Mucosa of descending colon (tissue), 3 donors: ENCODE results near the gene GSG1L2. TPM values are rescaled to one million over a fixed set of nuclear protein-coding genes. Genes with fewer than 3 reads are reported as not detected.
A peak's percentile ranks its signal among the peaks of the same experiment; 100 is the strongest.

ENCODE experiments used
- ATAC-seq: fragments of 200-7000 bp; cut with Tn5 transposase; one replicate; pipeline ENCODE4 v1.9.1; 2020; ENCODE audit warnings: mild to moderate bottlenecking, moderate library complexity
- DNase-seq, 3 donors: peaks; one replicate each; pipeline ENCODE4 v3.0.0-alpha.2; 2020
- H3K36me3 ChIP-seq: fragments of 200-600 bp; one replicate; pipeline ENCODE4 v1.8.0; 2021; ENCODE audit warnings: low read depth, mild to moderate bottlenecking
- H3K4me1 ChIP-seq: fragments of 200-600 bp; one replicate; pipeline ENCODE4 v1.8.0; 2021; ENCODE audit warnings: low read depth, mild to moderate bottlenecking
- H3K4me3 ChIP-seq: fragments of 200-600 bp; one replicate; pipeline ENCODE4 v1.8.0; 2021; ENCODE audit warnings: mild to moderate bottlenecking
- H3K9me3 ChIP-seq: fragments of 200-600 bp; one replicate; pipeline ENCODE4 v1.8.0; 2021; ENCODE audit warnings: mild to moderate bottlenecking
- CTCF ChIP-seq: fragments of 200-600 bp; IDR thresholded peaks from one replicate; pipeline ENCODE4 v1.8.0; 2022; ENCODE audit warnings: antibody characterized with exemption, mild to moderate bottlenecking
- intact Hi-C, 2 donors: fragments of 100-400 bp; cut with DNase I in 1 of 2; cut with micrococcal nuclease in 1 of 2; formaldehyde crosslinking; loops; one replicate each; pipeline versions ENCODE4 v1.11.0 to v1.11.1; 2022; cut with DNase I, micrococcal nuclease
- total RNA-seq, 3 donors: library from RNA; stranded (reverse); fragmentation: NEBNext Ultra II Directional in 2 of 3; extraction: Animal tissue kit (Norgen Biotek cat#: 25700) in 2 of 3; gene quantifications; one replicate each; pipeline versions ENCODE4 v1.2.1 to v1.2.4, GENCODE V29; 2021 to 2023
- donor health status: DM: no; HTN: no; CAD: no; lungs with moderate emphysema.
- donor health status: DM: no; HTN: no; CAD: no.
- donor health status: DM: no; HTN: yes; CAD: no.

GSG1L2 gene
- total RNA-seq, 3 donors from 2014 or later = not detected

- no peak for TF ChIP-seq CTCF
- H3K36me3 ChIP-seq = no peaks in the 10 kb centered on the region
- ATAC-seq (no peak), DNase-seq (no peak)
- H3K9me3 ChIP-seq = no peaks in the 10 kb centered on the region
- intact Hi-C loops = no loop called here
- no peak overlapping the region for H3K4me3 ChIP-seq
- H3K4me1 ChIP-seq = no peaks in the 10 kb centered on the region
Measured at GRCh38 chr17:9824094-9824493, 2.2 kb upstream of the GSG1L2 start.

GRCh38 chr17:9820448-9820847, 1.4 kb downstream of the GSG1L2 start:
- ATAC-seq = no peak
- no peak for TF ChIP-seq CTCF
- Histone ChIP-seq H3K9me3 (no peaks in the 10 kb centered on the region), H3K4me3 (no peak overlapping the region), H3K4me1 (no peaks in the 10 kb centered on the region), H3K36me3 (no peaks in the 10 kb centered on the region)
- no peak for DNase-seq
- intact Hi-C loops = no loop called here

GRCh38 chr17:9818760-9819159, 3.1 kb downstream of the GSG1L2 start:
- no peak for DNase-seq
- intact Hi-C loops = no loop called here
- Histone ChIP-seq H3K4me3 (no peak overlapping the region), H3K36me3 (no peaks in the 10 kb centered on the region), H3K9me3 (no peaks in the 10 kb centered on the region), H3K4me1 (no peaks in the 10 kb centered on the region)
- no peak for ATAC-seq
- TF ChIP-seq CTCF = no peak

- ATAC-seq (peak; percentile 67), DNase-seq (peak in 1 of 3 donors; percentile 39)
- intact Hi-C loops = no loop called here
- no peak overlapping the region for H3K4me3 ChIP-seq
- no peaks in the 10 kb centered on the region for H3K36me3 ChIP-seq
- H3K4me1 ChIP-seq = no peaks in the 10 kb centered on the region
- TF ChIP-seq CTCF = no peak
- H3K9me3 ChIP-seq = no peaks in the 10 kb centered on the region
Measured at GRCh38 chr17:9817086-9817485, 4.8 kb downstream of the GSG1L2 start.

GRCh38 chr17:9816472-9816871, 5.4 kb downstream of the GSG1L2 start:
- H3K36me3 ChIP-seq = no peaks in the 10 kb centered on the region
- no peak overlapping the region for H3K4me3 ChIP-seq
- no peaks in the 10 kb centered on the region for H3K9me3 ChIP-seq
- no peak for TF ChIP-seq CTCF
- intact Hi-C loops = no loop called here
- no peaks in the 10 kb centered on the region for H3K4me1 ChIP-seq
- no peak for ATAC-seq
- DNase-seq = no peak

GRCh38 chr17:9814337-9814945, 7.4 kb downstream of the GSG1L2 start:
- intact Hi-C loops = no loop called here

More at GRCh38 chr17:9814337-9814945, 7.4 kb downstream of the GSG1L2 start:
- TF ChIP-seq CTCF = no peak
- no peak for ATAC-seq
- Histone ChIP-seq H3K36me3 (no peaks in the 10 kb centered on the region), H3K4me3 (no peak overlapping the region), H3K4me1 (no peaks in the 10 kb centered on the region), H3K9me3 (no peaks in the 10 kb centered on the region)
- no peak for DNase-seq
